Gastrocnemius medialis (tissue), 4 donors: Measurements from ENCODE around the gene PCDHB10.
"Not testable (repeated sequence)": the region's sequence is repeated elsewhere in the genome, so short reads cannot be mapped to it uniquely, and the experiment has no call there.

Source experiments
- CTCF ChIP-seq, 5 experiments: fragments of 450-650 bp in 3 of 5; fragments of 200-600 bp in 2 of 5; sonication (generic) in 2 of 5; IDR thresholded peaks in 4 of 5; conservative IDR thresholded peaks in 1 of 5; 1 replicate in 4 of 5; 2 replicates in 1 of 5; pipeline ENCODE4 v1.5.1; 2016 to 2019; ENCODE audit warnings: antibody characterized with exemption in 5 of 5, mild to moderate bottlenecking in 3 of 5, moderate library complexity in 3 of 5
- POLR2A ChIP-seq, 2 donors: fragments of 450-650 bp; IDR thresholded peaks; one replicate each; pipeline ENCODE4 v1.6.1; 2017; ENCODE audit warnings: antibody characterized with exemption in 2 of 2, mild to moderate bottlenecking in 2 of 2, moderate library complexity in 2 of 2

GRCh38 chr5:141189131-141189530 lies 3.0 kb upstream of the PCDHB10 start:
- TF ChIP-seq CTCF (IDR thresholded peaks at IDR 0.05 in 4 of 5, conservative IDR thresholded peaks at IDR 0.05 in 1 of 5); POLR2A (IDR thresholded peaks at IDR 0.05): not testable (repeated sequence)
